Natural killer cell (primary cell): ENCODE results near the gene GPR146. TPM values are rescaled to one million over a fixed set of nuclear protein-coding genes. Genes with fewer than 3 reads are reported as not detected.

ENCODE experiments used
- ATAC-seq, 3 donors: fragments of 150-1000 bp in 2 of 3; fragments of 200-7000 bp in 1 of 3; cut with Tn5 transposase; 1 replicate in 1 of 3; 2 replicates in 2 of 3; pipeline ENCODE4 v1.10.0; 2021; ENCODE audit warnings: mild to moderate bottlenecking in 2 of 3, moderate library complexity in 2 of 3
- DNase-seq, 2 donors: peaks; one replicate each; pipeline versions ENCODE4 v3.0.0 to v3.0.0-alpha.2; 2013 to 2021; ENCODE audit warnings: mixed read lengths in 1 of 2
- H3K27ac ChIP-seq: one replicate; pipeline ENCODE4 v1.5.1; 2013; ENCODE audit warnings: mild to moderate bottlenecking, low read length
- H3K27me3 ChIP-seq: one replicate; pipeline ENCODE4 v1.6.1; 2013; ENCODE audit warnings: low read length; ENCODE audit not compliant: control insufficient read depth, insufficient read depth
- H3K36me3 ChIP-seq: one replicate; pipeline ENCODE4 v1.6.1; 2013; ENCODE audit warnings: low read length; ENCODE audit not compliant: control insufficient read depth, insufficient read depth
- H3K4me1 ChIP-seq: one replicate; pipeline ENCODE4 v1.6.1; 2013; ENCODE audit warnings: low read length; ENCODE audit not compliant: control insufficient read depth, insufficient read depth
- H3K4me3 ChIP-seq: one replicate; pipeline ENCODE4 v1.5.1; 2013; ENCODE audit warnings: low read length
- H3K9me3 ChIP-seq: one replicate; pipeline ENCODE4 v1.6.1; 2013; ENCODE audit warnings: low read length; ENCODE audit not compliant: control insufficient read depth, insufficient read depth
- H3K27ac Mint-ChIP-seq, 2 donors: one replicate each; pipeline ENCODE4 v1.8.0; 2022; ENCODE audit warnings: mild to moderate bottlenecking in 2 of 2, mixed read lengths in 2 of 2, moderate library complexity in 1 of 2
- H3K27me3 Mint-ChIP-seq, 2 donors: one replicate each; pipeline ENCODE4 v1.8.0; 2022; ENCODE audit warnings: low read depth in 2 of 2, mixed read lengths in 2 of 2
- H3K36me3 Mint-ChIP-seq: one replicate; pipeline ENCODE4 v1.8.0; 2022; ENCODE audit warnings: mixed read lengths
- H3K4me1 Mint-ChIP-seq, 2 donors: one replicate each; pipeline ENCODE4 v1.8.0; 2022; ENCODE audit warnings: mixed read lengths in 2 of 2
- H3K4me3 Mint-ChIP-seq: one replicate; pipeline ENCODE4 v1.8.0; 2022; ENCODE audit warnings: mild to moderate bottlenecking, moderate library complexity, mixed read lengths
- H3K9me3 Mint-ChIP-seq, 2 donors: one replicate each; pipeline ENCODE4 v1.8.0; 2022; ENCODE audit warnings: mixed read lengths in 2 of 2
- CTCF ChIP-seq: fragments of 200-600 bp; IDR thresholded peaks from one replicate; pipeline ENCODE4 v1.8.0; 2022; ENCODE audit warnings: antibody characterized with exemption
- WGBS: methylation state at CpG from one replicate; pipeline ENCODE4 v1.1.7; 2013; ENCODE audit warnings: missing lambda C conversion rate; ENCODE audit not compliant: insufficient coverage; 5-methylcytosine and 5-hydroxymethylcytosine counted together
- intact Hi-C: fragments of 100-400 bp; cut with micrococcal nuclease; formaldehyde crosslinking; loops from one replicate; pipeline ENCODE4 v1.14.2; 2022
- total RNA-seq, 4 donors: library from RNA; stranded (reverse); fragments of 120-200 nt in 1 of 4; gene quantifications; one replicate each; pipeline versions ENCODE4 v1.2.3 to v1.2.4, GENCODE V29; 2013 to 2022

GPR146 gene
- total RNA-seq, 3 donors from 2014 or later (not counting 1 experiment from before 2014, with no cell fraction given), result 2.3 to 4.5 (median 2.5) TPM

GRCh38 chr7:996079-996872, 48.1 kb upstream of the GPR146 start:
- H3K27ac ChIP-seq, result no peak overlapping the region
- H3K4me1 ChIP-seq, result peaks cover 31% of the 10 kb centered on the region
- no peak overlapping the region for H3K4me3 ChIP-seq
- Mint-ChIP-seq H3K9me3 (no peaks in the 10 kb centered on the region), H3K36me3 (no peaks in the 10 kb centered on the region), H3K4me3 (no peak overlapping the region), H3K27ac (no peak overlapping the region), H3K27me3 (no peaks in the 10 kb centered on the region), H3K4me1 (peaks cover 5 to 17% of the 10 kb centered on the region in 2 donors)
- ATAC-seq, result no peak
- H3K36me3 ChIP-seq, result no peaks in the 10 kb centered on the region
- WGBS, result 69% methylated on average over 38 of the region's 38 CpGs
- H3K27me3 ChIP-seq, result no peaks in the 10 kb centered on the region
- DNase-seq, result no peak
- TF ChIP-seq CTCF, result no peak
- intact Hi-C loops, result no loop called here
- H3K9me3 ChIP-seq, result no peaks in the 10 kb centered on the region

- intact Hi-C loops, result no loop called here
- DNase-seq, result no peak
- TF ChIP-seq CTCF, result no peak
- no peak overlapping the region for H3K4me3 Mint-ChIP-seq
- Histone ChIP-seq H3K4me3 (no peak overlapping the region), H3K27ac (no peak overlapping the region), H3K9me3 (no peaks in the 10 kb centered on the region), H3K4me1 (peaks cover 31% of the 10 kb centered on the region), H3K36me3 (no peaks in the 10 kb centered on the region), H3K27me3 (no peaks in the 10 kb centered on the region)
- WGBS, result 95% methylated on average over 45 of the region's 45 CpGs
- no peaks in the 10 kb centered on the region for H3K9me3 Mint-ChIP-seq
- no peaks in the 10 kb centered on the region for H3K36me3 Mint-ChIP-seq
- no peaks in the 10 kb centered on the region for H3K27me3 Mint-ChIP-seq
- no peak for ATAC-seq
- H3K4me1 Mint-ChIP-seq, result peaks cover 5 to 18% of the 10 kb centered on the region in 2 donors
- H3K27ac Mint-ChIP-seq, result no peak overlapping the region
Measured at GRCh38 chr7:997404-998395, 46.6 kb upstream of the GPR146 start.

GRCh38 chr7:999149-999879, 45.0 kb upstream of the GPR146 start:
- intact Hi-C loops, result no loop called here
- H3K27me3 ChIP-seq, result no peaks in the 10 kb centered on the region
- no peaks in the 10 kb centered on the region for H3K9me3 ChIP-seq
- H3K4me3 ChIP-seq, result no peak overlapping the region
- Mint-ChIP-seq H3K36me3 (no peaks in the 10 kb centered on the region), H3K9me3 (no peaks in the 10 kb centered on the region), H3K27me3 (no peaks in the 10 kb centered on the region), H3K27ac (no peak overlapping the region), H3K4me1 (peaks cover 0 to 10% of the 10 kb centered on the region in 2 donors), H3K4me3 (no peak overlapping the region)
- H3K27ac ChIP-seq, result no peak overlapping the region
- H3K4me1 ChIP-seq, result peaks cover 21% of the 10 kb centered on the region
- no peak for DNase-seq
- no peak for TF ChIP-seq CTCF
- H3K36me3 ChIP-seq, result no peaks in the 10 kb centered on the region
- 95% methylated on average over 28 of the region's 28 CpGs for WGBS
- no peak for ATAC-seq
